Liver (tissue), 3 donors: Measurements from ENCODE around the gene GATAD1.

Source experiments
- CTCF ChIP-seq: fragments of 150-350 bp; IDR thresholded peaks from 2 replicates; pipeline ENCODE4 v1.5.1; 2017; ENCODE audit warnings: improper control_type of control experiment, low read depth, low read length; ENCODE audit not compliant: missing input control
- EGR1 ChIP-seq, 2 donors: IDR thresholded peaks; 2 replicates each; pipeline ENCODE4 v1.6.1; 2016 to 2018; ENCODE audit warnings: antibody characterized with exemption in 2 of 2, low read depth in 2 of 2
- GABPA ChIP-seq, 2 donors: IDR thresholded peaks in 1 of 2; conservative IDR thresholded peaks in 1 of 2; 2 replicates each; pipeline ENCODE4 v1.6.1; 2016; ENCODE audit warnings: antibody characterized with exemption in 2 of 2, mild to moderate bottlenecking in 1 of 2, moderate library complexity in 1 of 2
- HNF4G ChIP-seq: IDR thresholded peaks from 2 replicates; pipeline ENCODE4 v1.6.1; 2016; ENCODE audit warnings: antibody characterized with exemption
- JUND ChIP-seq, 2 donors: IDR thresholded peaks; 2 replicates each; pipeline ENCODE4 v1.6.1; 2016; ENCODE audit warnings: antibody characterized with exemption in 2 of 2
- MAX ChIP-seq: IDR thresholded peaks from 2 replicates; pipeline ENCODE4 v1.6.1; 2016; ENCODE audit warnings: antibody characterized with exemption
- NR2F2 ChIP-seq: IDR thresholded peaks from 2 replicates; pipeline ENCODE4 v1.6.1; 2016; ENCODE audit warnings: antibody characterized with exemption
- RAD21 ChIP-seq, 2 donors: IDR thresholded peaks; 2 replicates each; pipeline ENCODE4 v1.6.1; 2016; ENCODE audit warnings: antibody characterized with exemption in 2 of 2, mild to moderate bottlenecking in 2 of 2
- SP1 ChIP-seq: IDR thresholded peaks from 2 replicates; pipeline ENCODE4 v1.6.1; 2018; ENCODE audit warnings: antibody characterized with exemption, mild to moderate bottlenecking
- TAF1 ChIP-seq: conservative IDR thresholded peaks from 2 replicates; pipeline ENCODE4 v1.6.1; 2016; ENCODE audit warnings: antibody characterized with exemption, mild to moderate bottlenecking
- YY1 ChIP-seq: IDR thresholded peaks from 2 replicates; pipeline ENCODE4 v1.6.1; 2016; ENCODE audit warnings: antibody characterized with exemption, mild to moderate bottlenecking
- donor health status: healthy.
- donor health status: healthy.

DNA sequence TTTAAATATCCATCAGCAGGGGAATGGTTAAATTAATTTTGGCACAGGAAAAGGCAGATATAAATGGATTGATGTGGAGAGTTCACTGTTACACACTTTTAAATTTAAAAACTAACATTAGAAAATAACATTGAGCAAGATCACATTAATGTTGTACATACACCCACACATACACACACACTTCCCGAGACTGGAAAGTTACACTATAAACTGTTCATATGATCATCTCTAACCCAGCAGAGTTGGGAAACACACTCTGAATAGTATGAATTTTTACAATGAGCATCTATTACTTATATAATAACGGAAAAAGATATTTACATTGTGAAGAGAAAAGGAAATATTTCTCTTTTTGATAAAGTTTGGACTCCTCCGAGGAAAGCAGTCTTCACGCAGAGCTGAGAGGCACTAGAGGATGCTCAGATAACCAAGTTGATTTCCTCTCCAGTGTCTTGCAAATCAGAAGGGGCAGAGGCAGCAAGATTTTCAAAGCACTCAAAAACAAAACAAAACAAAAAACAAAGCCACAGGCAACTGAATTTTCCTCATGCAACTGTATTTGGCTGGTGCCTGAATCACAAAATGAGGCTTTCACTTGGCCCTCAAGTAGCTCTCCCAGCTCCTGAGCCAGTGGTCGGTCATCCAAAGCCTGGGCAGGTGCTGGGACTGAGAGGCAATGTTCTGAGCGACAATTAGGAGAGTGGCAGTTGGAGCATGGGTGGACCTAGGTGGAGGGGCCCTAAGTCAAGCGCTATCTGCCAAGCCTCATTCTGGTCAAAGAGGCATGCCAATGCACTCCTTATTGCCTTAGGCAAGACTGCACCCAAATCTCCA, 10.5 kb upstream of the GATAD1 start:
- no peak for TF ChIP-seq MAX
- no peak for TF ChIP-seq CTCF
- no peak for TF ChIP-seq JUND (IDR thresholded peaks at IDR 0.05)
- no peak for TF ChIP-seq RAD21 (IDR thresholded peaks at IDR 0.05)
- TF ChIP-seq EGR1 (IDR thresholded peaks at IDR 0.05; ENCODE audit: low read depth in 2 of 2): no peak
- no peak for TF ChIP-seq NR2F2
- no peak for TF ChIP-seq GABPA (IDR thresholded peaks at IDR 0.05 in 1 of 2, conservative IDR thresholded peaks at IDR 0.05 in 1 of 2)
- no peak for TF ChIP-seq SP1
- TF ChIP-seq TAF1: no peak
- no peak for TF ChIP-seq HNF4G
- TF ChIP-seq YY1: no peak
